ENCODE results near the gene GRAMD1B.

GRAMD1B gene

GRCh38 chr11:123532131-123532530 lies 102.1 kb downstream of the GRAMD1B start:
- DNase-seq (ENCODE audit: low spot score): no peak

GRCh38 chr11:123535401-123535800 lies 105.3 kb downstream of the GRAMD1B start:
- no peak for DNase-seq (ENCODE audit: low spot score)

DNA sequence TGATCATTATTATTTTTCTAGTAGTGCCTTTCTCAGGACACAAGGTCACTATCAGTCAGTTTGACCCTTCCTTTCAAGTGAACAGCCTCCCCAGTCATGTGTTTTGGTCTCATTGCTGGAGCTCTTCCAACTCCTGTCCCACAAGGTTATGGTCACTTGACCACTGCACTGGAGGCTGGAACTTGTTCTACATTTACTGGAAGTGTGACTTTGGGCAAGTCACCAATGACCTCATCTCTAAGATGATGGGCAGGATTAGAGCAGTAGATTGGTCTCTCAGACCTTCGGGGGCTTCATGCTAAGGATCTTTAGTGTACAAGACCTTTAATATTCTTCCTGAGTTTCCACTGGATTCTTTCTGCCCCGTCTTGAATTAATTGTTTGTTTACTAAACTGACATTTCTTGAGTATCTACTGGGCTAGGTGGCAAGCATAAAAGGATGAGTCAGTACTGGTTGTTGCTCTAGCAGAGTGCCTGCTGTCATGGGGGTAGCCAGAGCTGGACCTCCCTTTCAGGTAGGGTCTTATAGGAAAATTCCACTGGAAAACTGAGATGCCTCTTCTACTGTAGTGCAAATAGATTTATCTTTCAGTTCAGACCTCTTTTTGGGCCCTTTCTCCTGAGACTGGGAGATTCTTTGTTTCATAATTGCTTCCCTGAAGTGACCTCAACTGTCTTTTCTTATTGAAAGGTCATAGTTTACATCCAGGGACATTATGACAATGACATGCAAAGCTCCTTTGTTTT lies 106.8 kb downstream of the GRAMD1B start:
- no peak for DNase-seq (ENCODE audit: low spot score)

DNA sequence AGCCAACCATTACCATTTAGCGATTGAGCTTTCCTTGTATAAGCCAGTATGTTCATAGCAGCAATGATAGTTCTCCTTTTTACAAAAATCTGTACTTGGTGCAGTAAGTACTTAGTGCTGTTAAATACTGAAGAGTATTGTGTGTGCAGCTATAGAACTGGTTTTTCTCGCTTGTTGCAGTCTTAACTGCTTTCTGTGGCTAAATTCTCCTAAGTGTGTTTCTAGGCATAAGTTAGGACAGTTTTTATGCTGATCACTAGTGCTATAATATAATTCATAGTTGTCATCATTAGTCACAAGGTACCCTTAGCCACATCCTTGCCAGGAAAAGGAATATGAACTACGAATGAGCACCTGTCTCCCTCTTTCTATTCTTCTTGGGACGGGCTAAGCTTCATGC lies 107.7 kb downstream of the GRAMD1B start:
- DNase-seq (ENCODE audit: low spot score): no peak

DNA sequence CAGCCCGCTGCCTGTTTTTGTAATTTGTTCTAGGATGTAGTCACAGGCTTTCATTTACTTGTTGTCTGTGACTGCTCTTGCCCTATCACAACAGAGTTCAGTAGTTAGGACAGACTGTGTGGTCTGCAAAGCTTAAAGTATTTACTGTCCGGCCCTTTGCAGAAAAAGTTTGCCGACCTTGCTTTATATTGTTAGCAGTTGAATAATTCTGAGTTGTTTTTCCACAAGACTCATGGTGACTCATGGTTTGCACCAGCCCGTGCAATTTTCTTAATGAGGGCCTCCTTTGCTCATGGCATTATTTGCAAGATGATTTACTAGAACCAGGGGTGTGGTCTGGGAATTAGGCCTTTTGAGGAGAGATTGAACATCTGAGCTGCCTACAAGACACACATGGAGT lies 113.7 kb downstream of the GRAMD1B start:
- DNase-seq (ENCODE audit: low spot score): no peak

- DNase-seq (ENCODE audit: low spot score): no peak
Measured at GRCh38 chr11:123544631-123545375, 114.7 kb downstream of the GRAMD1B start.

DNA sequence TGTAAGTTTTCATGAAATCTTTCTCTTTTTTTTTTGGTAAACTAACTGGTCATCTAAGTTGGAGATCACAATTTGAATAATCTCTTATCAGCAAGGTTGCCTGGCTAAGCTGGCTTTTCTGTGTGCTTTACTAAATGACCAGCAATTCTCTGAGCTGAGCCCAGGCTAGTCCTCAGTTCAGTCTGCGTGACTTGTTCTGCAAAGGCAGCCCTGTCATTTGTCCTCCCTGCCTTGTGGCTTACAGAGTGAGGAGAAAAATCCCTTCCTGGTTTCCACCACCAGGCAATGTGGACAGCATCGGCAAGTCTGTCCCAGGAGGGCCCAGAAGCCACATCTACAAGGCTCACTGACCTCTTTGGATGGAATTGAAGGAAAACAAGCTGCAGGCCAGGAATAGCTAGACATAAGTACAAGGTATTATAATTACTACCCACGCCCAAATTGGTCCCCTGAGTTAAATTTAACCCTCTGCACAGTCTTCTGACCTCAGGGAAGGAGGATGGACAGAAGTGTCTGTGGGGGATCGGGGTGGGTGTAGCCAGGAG lies 115.7 kb downstream of the GRAMD1B start:
- no peak for DNase-seq (ENCODE audit: low spot score)

GRCh38 chr11:123546515-123546914 lies 116.4 kb downstream of the GRAMD1B start:
- DNase-seq (ENCODE audit: low spot score): no peak

DNA sequence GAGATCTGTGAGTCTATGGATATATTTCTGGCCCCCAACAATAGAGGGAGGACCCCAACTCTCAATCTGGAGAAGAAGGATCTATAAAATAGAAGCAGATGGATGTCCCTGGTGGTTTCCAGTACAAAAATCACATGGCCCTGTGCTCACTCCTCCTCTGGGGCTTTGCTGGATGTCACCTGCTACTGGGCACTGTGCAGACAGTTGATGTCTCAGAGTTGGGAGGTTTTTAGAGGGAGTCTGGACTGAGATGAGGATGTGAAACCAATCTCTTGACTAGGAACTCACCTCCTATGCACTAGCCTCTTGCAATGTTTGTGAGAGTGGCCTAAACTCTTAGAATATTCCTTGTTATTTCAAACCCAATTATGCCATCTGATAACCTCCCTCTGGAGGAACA lies 117.1 kb downstream of the GRAMD1B start:
- no peak for DNase-seq (ENCODE audit: low spot score)

- DNase-seq (ENCODE audit: low spot score): no peak
Measured at GRCh38 chr11:123548774-123549173, 118.7 kb downstream of the GRAMD1B start.

DNA sequence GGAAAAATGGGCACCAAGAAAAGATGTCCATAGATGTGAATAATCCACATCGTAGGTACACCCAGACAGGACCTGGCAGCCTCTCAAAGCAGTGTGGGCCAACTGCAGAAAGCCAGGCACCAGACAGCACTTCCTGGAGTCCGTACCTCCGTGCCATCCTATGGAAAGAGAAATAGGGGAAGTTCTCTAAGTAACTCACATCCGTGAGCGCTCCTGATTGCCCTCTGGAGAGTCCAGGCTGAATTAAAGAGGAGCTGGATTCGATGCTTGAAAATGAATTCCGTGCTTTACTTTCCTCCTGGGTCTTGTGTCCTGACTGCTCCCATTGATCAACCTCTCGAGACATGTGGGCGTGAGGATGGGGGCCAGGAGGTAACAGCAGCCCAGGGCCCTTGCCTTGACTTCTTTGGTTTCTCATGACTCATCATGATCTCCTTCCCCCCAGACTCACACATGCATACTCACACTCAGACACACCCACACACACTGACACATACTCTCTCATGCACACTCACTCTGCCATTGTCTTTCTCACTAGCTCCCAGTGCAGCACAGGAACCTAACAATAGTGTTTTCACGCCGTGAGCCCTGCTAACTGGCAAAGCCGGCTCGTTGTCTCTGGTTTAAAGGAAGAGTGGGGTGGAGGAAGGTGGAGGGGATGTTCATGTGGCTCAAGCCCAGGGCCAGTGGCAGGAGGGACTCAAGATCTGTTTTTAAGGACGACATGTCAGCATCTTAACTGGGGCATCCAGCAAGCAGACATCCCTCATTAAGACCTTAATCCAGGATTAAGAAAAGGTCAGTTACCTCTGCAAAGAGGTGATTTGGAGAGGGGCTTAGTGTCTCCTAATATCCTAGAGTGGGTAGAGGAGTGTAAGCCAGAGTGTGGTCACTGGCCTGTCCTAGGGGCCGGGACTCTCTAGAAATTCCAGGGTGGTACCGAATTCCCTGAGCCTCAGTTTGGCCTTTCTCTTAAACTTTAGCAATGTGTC lies 120.2 kb downstream of the GRAMD1B start:
- no peak for DNase-seq (ENCODE audit: low spot score)

- no peak for DNase-seq (ENCODE audit: low spot score)
Measured at GRCh38 chr11:123551079-123551478, 121.0 kb downstream of the GRAMD1B start.

DNA sequence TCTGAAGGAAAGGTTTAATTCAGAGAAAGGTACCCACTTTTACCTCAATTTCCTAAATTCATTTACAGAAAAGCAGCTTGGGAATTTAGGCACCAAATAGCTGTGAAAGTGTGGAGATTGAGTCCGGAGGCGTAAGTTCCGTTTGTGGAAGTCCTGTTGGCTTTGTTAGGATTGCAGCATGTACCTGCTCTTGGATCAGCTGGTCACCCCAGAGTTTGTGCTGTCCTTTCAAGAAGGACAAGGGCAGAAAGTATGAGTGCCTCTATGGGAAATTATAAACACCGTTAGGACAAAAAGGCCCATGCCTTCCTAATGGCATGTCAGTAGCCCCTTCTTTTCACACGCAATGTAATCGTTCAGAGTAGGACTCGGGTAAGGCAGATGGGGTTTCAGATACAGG lies 126.6 kb downstream of the GRAMD1B start:
- DNase-seq (ENCODE audit: low spot score): no peak

DNA sequence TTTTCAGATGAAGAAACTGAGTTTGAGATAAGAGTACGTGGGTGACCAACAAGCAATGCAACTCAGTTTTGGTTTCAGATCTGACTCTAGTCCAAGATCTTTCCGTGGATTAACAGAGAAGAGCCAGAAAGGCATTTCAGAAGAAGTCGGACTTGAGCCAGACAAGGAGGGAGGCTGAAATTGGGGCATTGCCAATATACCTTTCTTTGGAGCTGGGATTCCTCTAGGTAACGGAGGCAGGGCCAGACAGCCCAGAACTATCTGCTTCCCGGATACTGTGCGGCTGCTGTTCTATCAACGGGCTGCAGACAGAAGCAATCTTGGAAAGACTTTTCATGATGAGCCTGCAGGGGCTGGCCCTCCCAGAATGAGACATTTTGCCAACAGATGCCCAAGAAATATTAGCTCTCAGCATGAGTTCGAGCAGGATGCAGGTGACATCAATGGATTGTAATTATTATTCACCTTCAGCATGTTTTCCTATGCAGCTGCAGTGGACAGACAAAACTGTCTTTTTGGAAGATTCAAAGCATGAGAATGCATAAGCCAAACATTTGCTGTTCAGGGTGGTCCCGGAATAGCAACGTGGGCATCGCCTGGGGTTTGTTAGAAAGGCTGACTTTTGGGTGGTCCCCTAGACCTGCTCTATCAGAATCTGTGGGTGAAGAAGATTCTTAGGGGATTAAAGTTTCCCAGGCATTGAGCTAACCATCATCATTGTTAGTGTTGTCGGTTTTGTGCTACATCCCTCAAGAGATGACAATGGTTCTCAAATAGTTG lies 128.7 kb downstream of the GRAMD1B start:
- DNase-seq (ENCODE audit: low spot score): no peak

- DNase-seq (ENCODE audit: low spot score): no peak
Measured at GRCh38 chr11:123559523-123559955, 129.5 kb downstream of the GRAMD1B start.

DNA sequence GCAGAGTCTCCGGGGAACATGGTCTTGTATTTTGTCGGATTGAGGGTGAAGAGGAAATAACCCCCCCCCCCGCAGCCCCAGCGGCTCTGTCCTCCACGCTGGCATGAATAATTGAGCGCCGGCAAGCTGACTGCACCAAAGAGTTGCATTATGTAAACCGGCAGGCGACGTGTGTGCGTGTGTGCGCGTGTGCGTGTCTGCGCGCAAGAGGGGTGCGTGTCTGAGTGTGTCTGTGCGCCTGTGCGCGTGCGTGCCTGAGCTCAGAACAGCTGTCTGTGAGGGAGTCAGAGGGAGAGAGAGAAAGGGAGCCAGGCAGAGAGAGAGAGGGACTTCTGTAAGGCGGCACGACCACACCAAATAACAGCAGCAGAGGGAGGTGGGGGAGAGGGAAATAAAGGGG lies 129.9 kb downstream of the GRAMD1B start:
- DNase-seq (ENCODE audit: low spot score): no peak

DNA sequence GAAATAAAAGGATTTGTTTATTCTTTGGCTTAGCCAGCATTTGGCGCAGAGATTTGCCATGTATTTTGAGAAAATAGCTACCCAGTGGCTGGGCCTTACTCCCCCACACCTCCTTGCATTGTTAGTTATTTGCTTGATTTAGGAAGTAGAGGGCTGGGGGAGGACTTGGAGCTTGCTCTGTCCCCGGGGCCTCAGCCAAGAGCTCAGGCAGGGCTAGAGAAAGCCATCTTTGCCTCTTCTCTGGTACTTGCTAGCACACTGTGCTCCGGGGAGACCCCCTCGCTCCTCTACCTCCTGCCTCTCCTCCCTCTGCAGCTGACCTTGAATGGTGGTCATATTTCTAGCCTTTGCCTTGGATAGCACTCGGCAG lies 131.3 kb downstream of the GRAMD1B start:
- no peak for DNase-seq (ENCODE audit: low spot score)

DNA sequence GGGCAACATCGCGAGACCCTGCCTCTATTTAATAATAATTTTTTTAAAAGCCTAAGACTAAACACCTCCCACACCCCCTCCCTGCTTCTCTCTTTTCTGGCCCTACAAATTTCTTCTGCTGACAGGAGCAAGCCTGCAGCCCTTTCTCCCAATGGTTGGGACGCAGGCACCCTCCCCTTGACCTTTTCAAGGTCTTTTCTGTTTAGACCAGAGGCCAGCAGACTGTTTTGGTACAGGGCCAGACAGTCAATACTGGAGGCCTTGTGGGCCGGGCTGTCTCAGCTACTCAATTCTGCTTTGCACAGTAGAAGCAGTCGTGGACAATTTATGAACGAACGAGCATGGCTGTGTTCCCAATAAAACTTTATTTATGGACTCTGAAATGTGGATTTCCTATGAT lies 132.1 kb downstream of the GRAMD1B start:
- DNase-seq (ENCODE audit: low spot score): no peak

DNA sequence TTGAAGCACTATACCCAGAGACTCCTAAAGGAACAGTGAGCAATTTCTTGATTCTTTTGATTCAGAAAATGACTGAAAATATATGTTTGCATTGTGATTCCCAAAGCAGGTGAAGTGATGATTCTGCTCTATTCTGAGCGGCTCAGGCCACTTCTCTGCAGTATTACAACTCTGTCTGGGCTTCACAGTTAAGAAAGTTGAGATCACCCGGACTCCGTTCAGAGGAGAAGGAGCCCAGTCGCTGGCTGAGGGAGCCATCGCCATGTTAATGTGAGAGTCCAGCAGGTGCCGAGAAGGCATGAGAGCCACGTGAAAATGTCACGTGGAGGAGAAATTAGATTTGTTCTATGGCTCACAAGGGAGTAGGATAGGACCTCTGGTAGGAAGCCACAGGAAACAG lies 132.8 kb downstream of the GRAMD1B start:
- DNase-seq (ENCODE audit: low spot score): no peak

DNA sequence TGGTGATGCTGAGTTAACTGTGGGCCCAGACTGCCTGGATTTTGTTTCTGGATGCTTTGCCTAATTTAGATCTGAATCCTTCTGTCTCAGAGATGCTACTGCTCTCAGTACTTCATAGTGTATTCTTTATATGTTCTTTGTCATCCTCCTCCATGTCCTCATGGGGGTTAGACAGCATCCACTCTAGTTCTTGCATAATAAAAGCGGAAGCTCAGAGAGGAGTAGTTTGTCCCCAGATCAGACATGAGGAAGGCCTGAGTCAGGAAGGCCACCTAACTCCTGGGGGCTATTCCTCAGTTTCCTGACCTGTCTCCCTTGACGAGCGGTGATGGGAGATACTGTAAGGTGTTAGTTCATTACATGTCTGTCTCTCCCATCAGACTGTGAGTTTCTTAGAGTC lies 134.2 kb downstream of the GRAMD1B start:
- no peak for DNase-seq (ENCODE audit: low spot score)

DNA sequence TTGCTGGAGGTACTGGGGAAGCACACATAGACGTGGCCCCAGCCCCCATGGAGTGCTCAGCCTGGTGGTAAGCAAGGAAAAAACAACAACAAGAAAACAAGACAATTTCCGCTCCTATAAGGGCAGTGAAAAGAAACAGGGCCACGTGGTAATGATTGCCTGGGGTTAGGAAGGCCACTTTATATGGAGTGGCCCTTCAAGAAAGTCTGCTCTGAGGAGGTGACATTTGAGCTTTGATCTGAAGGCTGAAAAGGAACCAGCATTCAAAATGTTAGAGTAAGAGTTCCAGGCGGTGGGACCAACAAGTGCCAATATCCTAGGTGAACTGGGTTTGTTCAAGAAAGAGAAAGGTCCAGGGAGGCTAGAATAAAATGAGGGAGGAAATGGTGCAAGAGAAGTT lies 136.8 kb downstream of the GRAMD1B start:
- DNase-seq (ENCODE audit: low spot score): no peak
